ENCODE data around the gene CRLF1. TPM values are rescaled to one million over a fixed set of nuclear protein-coding genes. Genes with fewer than 3 reads are reported as not detected.

The CRLF1 gene
- total and polyA plus RNA-seq, 2 of the 8 experiments (the other 6 are each of a cell fraction or from before 2014, with no cell fraction given): 7.2 to 10.3 TPM

DNA sequence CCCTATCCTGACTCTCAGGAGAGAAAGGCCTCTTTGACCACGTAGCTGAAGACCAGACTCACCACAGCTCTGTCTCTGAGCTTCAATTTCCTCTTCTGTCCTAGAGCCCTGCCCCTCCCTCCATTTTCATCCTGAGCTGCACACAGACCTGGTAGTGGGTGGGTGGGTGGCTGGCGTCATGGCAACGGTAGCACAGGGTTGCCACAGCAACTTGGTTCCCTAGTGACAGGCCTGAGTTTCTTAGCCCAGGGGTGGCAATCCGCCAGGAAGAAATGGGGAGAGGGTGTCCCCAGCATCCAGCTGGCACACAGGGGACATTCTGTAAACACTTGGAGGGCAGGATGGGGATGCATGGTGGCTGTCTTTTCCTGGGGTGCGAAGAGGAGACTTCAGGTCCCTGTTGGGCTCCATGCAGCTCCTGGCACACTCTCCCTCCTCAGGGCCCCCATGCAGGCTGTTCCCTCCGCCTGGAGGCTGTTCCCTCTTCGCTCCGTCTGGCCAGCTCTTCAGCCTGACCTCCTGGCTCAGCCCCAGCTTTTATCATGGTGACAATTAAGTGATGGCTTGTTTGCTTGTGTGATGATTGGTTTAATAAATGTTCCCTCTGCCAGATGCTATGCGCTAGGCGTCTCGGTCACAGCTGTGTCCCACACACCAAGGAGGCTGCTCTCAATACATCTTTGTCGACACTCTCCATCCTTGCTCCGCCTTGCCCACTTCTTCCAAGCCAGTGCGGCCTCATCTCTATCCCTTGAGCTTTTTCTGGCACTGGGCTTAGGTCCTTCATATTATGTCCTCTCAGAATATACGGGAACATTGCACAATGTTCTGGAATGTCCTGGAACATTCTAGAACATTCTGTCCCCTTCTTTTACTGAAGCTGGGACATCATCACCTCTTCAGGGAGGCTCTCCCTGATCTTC lies 22.8 kb upstream of the CRLF1 start:
- CTCF ChIA-PET (ENCODE audit: partially characterized antibody): interaction anchor here (0.8 to 1.9 kb wide), 14 partner anchors 9 to 160 kb away, joined by 3 to 7 read pairs (median 4); partner anchors contain the start of gene TMEM59L
- DNase-seq (ENCODE audit: low read depth in 1 of 2, low spot score in 2 of 2): no peak
- 0 out of 2 replicates have a peak overlapping the region, but pooled peaks have one; percentile 12 for H2BK15ac ChIP-seq (ENCODE audit: low read length)
- no peaks in the 10 kb centered on the region for H4K20me1 ChIP-seq (replicated peaks in 1 of 2; ENCODE audit: control insufficient read depth in 1 of 2, insufficient read depth in 2 of 2, low read length in 2 of 2)
- H4K5ac ChIP-seq (ENCODE audit: insufficient read length, low read depth, low read length): no peak overlapping the region
- no peak overlapping the region for H3K4me2 ChIP-seq (ENCODE audit: insufficient read depth in 1 of 2, low read depth in 2 of 2, low read length in 2 of 2)
- H3K56ac ChIP-seq (replicated peaks; ENCODE audit: insufficient read length, low read depth, low read length): no peak overlapping the region
- no peak overlapping the region for H3K9ac ChIP-seq (replicated peaks in 1 of 4; ENCODE audit: extremely low read depth in 1 of 4, low read depth in 3 of 4, low read length in 3 of 4)
- no peak overlapping the region for H4K8ac ChIP-seq (ENCODE audit: extremely low read depth, insufficient read depth, low read length)
- no peak overlapping the region for H4K91ac ChIP-seq (replicated peaks; ENCODE audit: insufficient read length, low read length)
- no peak overlapping the region for H2AFZ ChIP-seq (ENCODE audit: low read length)
- H2BK120ac ChIP-seq (replicated peaks; ENCODE audit: low read depth, low read length): no peak overlapping the region
- H2BK12ac ChIP-seq (ENCODE audit: low read depth, low read length): no peak overlapping the region
- no peaks in the 10 kb centered on the region for H3K79me1 ChIP-seq (ENCODE audit: low read depth, low read length)
- no peak overlapping the region for H3K27ac ChIP-seq (ENCODE audit: low read depth, low read length)
- whole genome bisulfite sequencing, 2 experiments (ENCODE audit: extremely low coverage in 1 of 2, insufficient coverage in 1 of 2, insufficient read length in 1 of 2, insufficient replicate concordance in 2 of 2, low coverage in 1 of 2, low lambda C conversion rate in 2 of 2, missing lambda C conversion rate in 1 of 2): 89% methylated on average over 15 of the region's 15 CpGs; no CpG with 5 or more reads in 1 of the 2 experiments
- no peak overlapping the region for H2AK5ac ChIP-seq (ENCODE audit: low read depth, low read length)
- POLR2A ChIA-PET (ENCODE audit: partially characterized antibody): interaction anchor here (1.1 to 1.2 kb wide), 2 partner anchors 40 to 53 kb away, joined by 3 to 5 read pairs; partner anchors contain the start of gene REX1BD
- no peak overlapping the region for H3K18ac ChIP-seq (ENCODE audit: extremely low read depth, low read length)
- no peak for FAIRE-seq
- H3K4me3 ChIP-seq (ENCODE audit: extremely low read depth in 1 of 4, insufficient read depth in 2 of 4, low read depth in 3 of 4, low read length in 4 of 4): no peak overlapping the region
- no peaks in the 10 kb centered on the region for H3K23me2 ChIP-seq (ENCODE audit: low read depth, low read length)
- peak overlapping the region; percentile 43; the same call in 1 of the 2 replicates for H2BK20ac ChIP-seq (ENCODE audit: low read length)
- no peaks in the 10 kb centered on the region; a peak in 2 of 7 replicates for H3K27me3 ChIP-seq (replicated peaks in 1 of 4; ENCODE audit: control insufficient read depth in 3 of 4, extremely low read depth in 1 of 4, insufficient read depth in 3 of 4, low read length in 3 of 4)
- H3K4ac ChIP-seq (replicated peaks; ENCODE audit: insufficient read length, low read depth, low read length): no peak overlapping the region
- TF ChIP-seq GABPA (IDR thresholded peaks at IDR 0.05; ENCODE audit: borderline replicate concordance, insufficient read depth, low read length) (no peak), CEBPB (IDR thresholded peaks at IDR 0.05; ENCODE audit: low read depth, low read length) (0 out of 2 replicates have a peak, but pooled peaks have one; percentile 27)
- H3K23ac ChIP-seq (ENCODE audit: insufficient read length): no peak overlapping the region
- H3K36me3 ChIP-seq (ENCODE audit: control insufficient read depth in 2 of 4, insufficient read depth in 4 of 4, low read length in 3 of 4): no peaks in the 10 kb centered on the region
- H3K79me2 ChIP-seq (ENCODE audit: control insufficient read depth in 1 of 2, insufficient read depth in 2 of 2, low read length in 2 of 2): no peaks in the 10 kb centered on the region
- no peak overlapping the region for H2BK5ac ChIP-seq (ENCODE audit: low read depth, low read length)
- H3K9me3 ChIP-seq (ENCODE audit: insufficient read depth in 2 of 2, low read depth in 1 of 2, low read length in 1 of 2): no peaks in the 10 kb centered on the region
- no peak overlapping the region for H3K14ac ChIP-seq (ENCODE audit: insufficient read length)
- no peaks in the 10 kb centered on the region; a peak in 1 of 7 replicates for H3K4me1 ChIP-seq (replicated peaks in 1 of 4; ENCODE audit: control insufficient read depth in 3 of 4, insufficient read depth in 4 of 4, low read length in 3 of 4)

Measured in H1 (cell line).